ENCODE results near the gene PLTP.
A peak's percentile ranks its signal among the peaks of the same experiment; 100 is the strongest.
"Not testable (repeated sequence)": the region's sequence is repeated elsewhere in the genome, so short reads cannot be mapped to it uniquely, and the experiment has no call there.

PLTP gene

DNA sequence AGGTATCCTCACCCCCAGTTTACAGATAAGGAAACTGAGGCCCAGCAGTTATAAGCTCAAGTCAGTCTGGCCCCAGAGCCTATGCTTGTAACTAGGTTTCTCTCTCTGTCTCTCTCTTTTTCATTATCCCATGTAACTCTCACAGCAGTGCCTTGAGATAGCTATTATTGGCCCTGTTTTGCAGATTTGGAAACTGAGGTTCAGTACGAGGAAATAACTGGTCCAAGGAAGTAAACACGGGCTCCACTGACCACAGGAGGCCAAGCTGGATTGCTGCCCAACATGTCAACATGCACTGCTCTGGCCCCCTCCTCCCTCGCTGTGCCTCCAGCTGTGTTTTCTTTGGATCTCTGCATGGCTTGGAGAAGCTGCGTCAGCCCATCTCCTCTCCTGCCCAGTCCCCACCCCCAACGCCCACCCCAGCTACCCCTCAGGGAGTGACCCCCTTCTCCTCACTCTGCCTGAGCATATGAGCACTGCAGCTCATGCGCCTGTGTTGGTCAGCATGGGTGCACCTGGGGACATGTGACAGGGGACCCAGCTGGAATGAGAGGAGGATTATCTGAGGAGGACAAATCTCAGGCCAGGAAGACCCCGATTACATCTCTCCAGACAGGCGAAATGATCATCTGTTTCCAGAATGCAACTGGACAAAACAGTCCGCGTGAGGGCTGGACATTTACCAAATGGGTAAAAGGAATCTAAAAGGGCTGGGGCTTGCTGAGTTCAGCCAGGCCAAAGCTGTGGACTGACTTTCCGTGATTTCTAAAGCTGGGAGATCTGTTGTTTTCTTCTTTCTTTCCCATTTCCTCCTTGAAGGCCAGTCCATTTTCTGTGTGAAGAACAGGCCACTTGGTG lies 7.8 kb upstream of the PLTP start:
- no peak for DNase-seq (ENCODE audit: low spot score)

GRCh38 chr20:45918779-45919537 lies 7.0 kb upstream of the PLTP start:
- DNase-seq (ENCODE audit: low spot score): no peak

DNA sequence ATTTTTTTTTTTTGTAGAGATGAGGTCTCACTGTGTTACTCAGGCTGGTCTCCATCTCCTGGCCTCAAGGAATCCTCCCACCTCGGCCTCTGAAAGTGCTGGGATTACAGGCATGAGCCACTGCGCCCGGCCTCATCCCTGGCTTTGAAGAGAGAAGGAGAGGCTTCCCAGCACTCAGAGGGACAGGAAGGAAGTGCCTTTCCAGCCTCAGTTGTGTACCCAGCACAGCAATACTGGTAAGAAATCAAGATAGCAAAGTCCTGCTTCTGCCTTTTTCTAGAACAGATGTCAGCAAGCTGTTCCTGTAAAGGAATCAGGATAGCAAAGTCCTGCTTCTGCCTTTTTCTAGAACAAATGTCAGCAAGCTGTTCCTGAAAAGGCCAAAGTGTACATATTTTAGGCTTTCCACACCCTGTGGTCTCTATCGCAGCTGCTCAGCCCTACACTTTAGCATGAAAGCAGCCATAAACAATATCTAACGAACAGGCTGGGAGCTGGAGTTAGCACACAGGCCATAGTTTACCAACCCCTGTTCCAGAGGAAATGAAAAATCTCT lies 6.3 kb upstream of the PLTP start:
- no peak for DNase-seq (ENCODE audit: low spot score)

DNA sequence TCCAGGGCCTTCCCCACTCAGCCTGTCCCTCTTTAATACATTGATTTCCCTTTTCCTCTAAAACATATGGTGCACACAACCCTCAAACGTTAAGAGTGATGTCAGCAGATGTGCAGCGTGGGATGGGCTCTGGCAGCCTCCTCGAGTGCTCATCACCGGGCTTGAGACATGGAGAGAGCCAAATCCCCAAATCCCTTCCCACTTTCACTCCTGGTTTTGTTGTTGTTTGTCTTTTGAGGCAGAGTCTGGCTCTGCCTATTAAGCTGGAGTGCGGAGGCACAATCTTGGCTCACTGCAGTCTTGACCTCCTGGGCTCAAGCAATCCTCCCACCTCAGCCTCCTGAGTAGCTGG lies 5.8 kb upstream of the PLTP start:
- DNase-seq (ENCODE audit: low spot score): no peak

- no peak for DNase-seq (ENCODE audit: low spot score)
Observed at GRCh38 chr20:45913116-45913515, 1.2 kb upstream of the PLTP start.

GRCh38 chr20:45912344-45912682 lies 358 bp upstream of the PLTP start:
- no peak for DNase-seq (ENCODE audit: low spot score)

GRCh38 chr20:45910670-45911485 lies 1.1 kb downstream of the PLTP start:
- peak; percentile 91 for DNase-seq (ENCODE audit: low spot score)

DNA sequence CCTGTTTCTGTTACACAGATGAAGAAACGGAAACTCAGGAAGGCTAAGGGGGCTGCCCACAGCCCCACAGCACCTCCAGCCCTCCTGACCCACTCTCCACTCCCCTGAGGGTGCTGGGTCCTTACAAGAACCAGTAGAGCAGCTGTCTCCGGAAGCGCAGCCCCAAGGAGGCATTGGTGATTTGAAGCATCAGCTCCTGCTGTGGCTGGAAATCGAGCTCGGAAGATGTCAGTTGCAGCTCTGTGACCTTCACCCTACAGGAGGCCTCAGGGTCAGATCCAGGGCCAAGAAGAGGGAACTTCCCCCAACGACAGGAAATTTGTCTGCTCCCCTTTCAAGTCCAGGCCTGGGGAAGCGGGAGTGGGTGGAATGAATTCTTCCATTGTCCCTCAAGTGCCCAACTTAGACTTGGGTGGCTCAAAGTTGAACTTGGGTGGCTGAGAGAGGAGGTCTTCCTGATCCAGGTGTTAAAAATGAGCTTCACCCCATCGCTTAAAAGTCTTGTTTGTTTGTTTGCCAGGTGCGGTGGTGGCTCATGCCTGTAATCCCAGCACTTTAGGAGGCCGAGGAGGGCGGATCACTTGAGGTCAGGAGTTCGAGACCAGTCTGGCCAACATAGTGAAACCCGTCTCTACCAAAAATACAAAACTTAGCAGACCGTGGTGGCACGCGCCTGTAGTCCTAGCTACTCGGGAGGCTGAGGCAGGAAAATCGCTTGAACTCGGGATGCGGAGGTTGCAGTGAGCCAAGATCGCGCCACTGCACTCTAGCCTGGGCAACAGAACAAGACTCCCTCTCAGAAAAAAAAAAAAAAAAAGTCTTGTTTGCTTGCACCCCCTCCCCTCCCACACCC lies 1.9 kb downstream of the PLTP start:
- DNase-seq (ENCODE audit: low spot score): no peak

GRCh38 chr20:45909336-45909808 lies 2.6 kb downstream of the PLTP start:
- DNase-seq (ENCODE audit: low spot score): no peak

GRCh38 chr20:45908084-45908483 lies 3.9 kb downstream of the PLTP start:
- DNase-seq (ENCODE audit: low spot score): no peak

- no peak for DNase-seq (ENCODE audit: low spot score)
Observed at GRCh38 chr20:45907219-45907948, 4.6 kb downstream of the PLTP start.

DNA sequence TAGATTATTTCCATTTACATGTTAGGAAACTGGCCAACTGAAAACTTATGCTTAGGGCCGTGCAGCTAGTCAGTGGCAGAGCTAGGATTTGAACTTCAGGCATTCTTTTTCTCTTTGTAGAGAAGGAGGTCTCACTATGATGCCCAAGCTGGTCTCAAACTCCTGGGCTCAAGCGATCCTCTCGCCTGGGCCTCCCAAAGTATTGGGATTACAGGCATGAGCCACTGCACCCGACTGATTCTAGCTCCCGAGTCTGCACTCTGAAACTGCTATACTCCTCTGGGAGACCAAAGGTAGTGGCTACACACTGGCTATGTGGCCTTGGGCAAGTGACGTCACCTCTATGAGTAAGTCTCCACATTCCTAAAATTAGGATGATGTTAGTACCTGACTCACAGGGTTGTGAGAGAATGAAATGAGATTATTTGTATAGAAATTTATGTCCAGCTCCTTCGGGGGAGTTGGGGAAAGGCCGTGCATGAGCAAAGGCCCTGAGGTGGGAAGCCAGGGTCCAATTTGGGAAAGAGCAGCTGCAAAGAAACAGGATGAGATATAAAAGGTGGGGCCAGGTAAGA lies 6.4 kb downstream of the PLTP start:
- no peak for DNase-seq (ENCODE audit: low spot score)

GRCh38 chr20:45904583-45905504 lies 7.1 kb downstream of the PLTP start:
- no peak for DNase-seq (ENCODE audit: low spot score)

GRCh38 chr20:45902199-45902701 lies 9.7 kb downstream of the PLTP start:
- DNase-seq (ENCODE audit: low spot score): no peak

GRCh38 chr20:45901332-45901731 lies 10.6 kb downstream of the PLTP start:
- not testable (repeated sequence) for DNase-seq (ENCODE audit: low spot score)

DNA sequence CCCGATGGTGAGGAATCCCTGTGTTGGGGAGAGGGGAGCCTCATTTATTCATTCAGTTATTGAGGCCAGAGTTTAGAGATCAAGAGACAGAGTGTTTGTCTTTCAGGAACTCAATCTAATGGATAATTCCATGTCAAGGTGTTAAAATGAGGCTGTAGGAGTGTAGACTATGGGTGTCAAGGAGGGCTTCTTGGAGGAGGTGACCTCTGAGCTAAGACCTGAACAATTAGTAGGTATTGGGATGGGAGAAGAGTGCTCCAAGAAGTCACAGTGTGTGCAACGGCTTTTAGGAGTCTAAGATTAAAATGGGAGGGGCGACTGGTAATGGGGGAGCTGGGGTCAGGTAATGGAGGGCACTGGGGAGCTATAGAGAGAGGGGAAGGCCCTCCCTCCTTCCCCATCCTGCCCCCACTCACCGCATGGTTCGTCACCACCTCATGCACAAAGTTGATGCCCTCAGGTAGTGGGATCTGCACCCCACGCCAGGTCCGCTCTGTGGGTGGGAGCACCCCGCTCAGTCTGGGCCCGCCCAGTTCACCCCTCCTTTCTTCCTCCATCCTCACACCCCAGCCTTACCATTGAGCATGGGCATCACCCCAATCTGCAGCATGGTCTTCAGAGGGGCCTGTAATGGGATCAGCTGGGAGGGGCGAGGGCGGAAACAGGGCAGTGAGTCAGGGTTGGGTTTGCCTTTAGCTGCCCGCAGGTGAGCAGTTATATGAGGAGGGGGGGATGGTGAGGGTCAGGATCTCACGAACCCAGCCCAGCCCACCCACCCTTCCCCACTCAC lies 12.7 kb downstream of the PLTP start:
- no peak for DNase-seq (ENCODE audit: low spot score)

DNA sequence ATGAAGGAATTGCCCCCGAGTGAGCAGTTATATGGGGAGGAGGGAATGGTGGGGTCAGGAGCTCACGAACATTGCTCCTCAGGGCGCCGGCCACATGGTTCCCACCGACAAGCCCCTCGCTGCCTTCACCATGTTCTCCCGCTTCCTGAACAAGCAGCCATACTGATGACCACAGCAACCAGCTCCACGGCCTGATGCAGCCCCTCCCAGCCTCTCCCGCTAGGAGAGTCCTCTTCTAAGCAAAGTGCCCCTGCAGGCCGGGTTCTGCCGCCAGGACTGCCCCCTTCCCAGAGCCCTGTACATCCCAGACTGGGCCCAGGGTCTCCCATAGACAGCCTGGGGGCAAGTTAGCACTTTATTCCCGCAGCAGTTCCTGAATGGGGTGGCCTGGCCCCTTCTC lies 13.7 kb downstream of the PLTP start:
- DNase-seq (ENCODE audit: low spot score): no peak

- DNase-seq (ENCODE audit: low spot score): no peak
Observed at GRCh38 chr20:45897692-45898091, 14.3 kb downstream of the PLTP start.

Measured in left forelimb (tissue), 1 donor.